Neural progenitor cell (in vitro differentiated cells): ENCODE data around the gene KCNH1. TPM values are rescaled to one million over a fixed set of nuclear protein-coding genes. Genes with fewer than 3 reads are reported as not detected.

ENCODE experiments used
- DNase-seq: peaks from one replicate; pipeline ENCODE4 v3.0.0-alpha.2; 2016; ENCODE audit warnings: low spot score
- H2AFZ ChIP-seq: fragments of 200-600 bp; sonication (generic); replicated peaks from 2 replicates; pipeline ENCODE4 v1.6.1; 2016; ENCODE audit warnings: antibody characterized with exemption
- H3F3A ChIP-seq: fragments of 200-600 bp; sonication (generic); 2 replicates; pipeline ENCODE4 v1.6.1; 2016; ENCODE audit warnings: antibody characterized with exemption, low read depth
- H3K27ac ChIP-seq: fragments of 200-600 bp; sonication (generic); 2 replicates; pipeline ENCODE4 v1.5.1; 2016; ENCODE audit warnings: mild to moderate bottlenecking
- H3K27me3 ChIP-seq: fragments of 200-600 bp; sonication (generic); 2 replicates; pipeline ENCODE4 v1.6.1; 2016; ENCODE audit warnings: mild to moderate bottlenecking, moderate library complexity
- H3K36me3 ChIP-seq: fragments of 200-600 bp; sonication (generic); 2 replicates; pipeline ENCODE4 v1.5.1; 2016
- H3K4me1 ChIP-seq: fragments of 200-600 bp; sonication (generic); 2 replicates; pipeline ENCODE4 v1.6.1; 2016; ENCODE audit warnings: mixed run types
- H3K4me2 ChIP-seq: fragments of 200-600 bp; sonication (generic); 2 replicates; pipeline ENCODE4 v1.6.1; 2016
- H3K4me3 ChIP-seq: fragments of 200-600 bp; sonication (generic); 2 replicates; pipeline ENCODE4 v1.5.1; 2016
- H3K79me2 ChIP-seq: fragments of 200-600 bp; sonication (generic); 2 replicates; pipeline ENCODE4 v1.6.1; 2016; ENCODE audit warnings: low read depth
- H3K9ac ChIP-seq: fragments of 200-600 bp; sonication (generic); 2 replicates; pipeline ENCODE4 v1.6.1; 2016
- H3K9me3 ChIP-seq: fragments of 200-600 bp; sonication (generic); 2 replicates; pipeline ENCODE4 v1.5.1; 2016; ENCODE audit warnings: low read depth
- H4K20me1 ChIP-seq: fragments of 200-600 bp; sonication (generic); 2 replicates; pipeline ENCODE4 v1.6.1; 2016; ENCODE audit warnings: low read depth
- H3K27ac Mint-ChIP-seq: 3 replicates; pipeline ENCODE4 v1.8.0; 2021; ENCODE audit warnings: mixed read lengths
- H3K27me3 Mint-ChIP-seq: 2 replicates; pipeline ENCODE4 v1.8.0; 2022; ENCODE audit warnings: low read depth, mild to moderate bottlenecking, inconsistent platforms, moderate library complexity, mixed read lengths; ENCODE audit not compliant: insufficient read depth
- H3K36me3 Mint-ChIP-seq: 3 replicates; pipeline ENCODE4 v1.8.0; 2021; ENCODE audit warnings: mixed read lengths
- H3K4me1 Mint-ChIP-seq: 3 replicates; pipeline ENCODE4 v1.8.0; 2021; ENCODE audit warnings: mixed read lengths
- H3K4me3 Mint-ChIP-seq: 3 replicates; pipeline ENCODE4 v1.8.0; 2021; ENCODE audit warnings: mild to moderate bottlenecking, moderate library complexity, mixed read lengths
- H3K9me3 Mint-ChIP-seq: 3 replicates; pipeline ENCODE4 v1.8.0; 2020; ENCODE audit warnings: mixed read lengths
- CTCF ChIP-seq: fragments of 200-600 bp; sonication (generic); IDR thresholded peaks from 2 replicates; pipeline ENCODE4 v1.5.1; 2017; ENCODE audit warnings: antibody characterized with exemption, mild to moderate bottlenecking
- EZH2 ChIP-seq: fragments of 200-600 bp; sonication (generic); IDR thresholded peaks from 2 replicates; pipeline ENCODE4 v1.6.1; 2017; ENCODE audit warnings: antibody characterized with exemption, mild to moderate bottlenecking, moderate library complexity
- EZH2phosphoT487 ChIP-seq: fragments of 200-600 bp; sonication (generic); IDR thresholded peaks from 2 replicates; pipeline ENCODE4 v1.6.1; 2017; ENCODE audit warnings: antibody characterized with exemption
- total RNA-seq: library from RNA; depleted of rRNA; stranded (reverse); fragments of >200 nt; gene quantifications from 2 replicates; pipeline ENCODE4 v1.2.3, GENCODE V29; 2015; ENCODE audit warnings: low replicate concordance

Gene KCNH1
- total RNA-seq, 1 donor from 2014 or later: 1.6 TPM

- Histone ChIP-seq H3K79me2 (no peaks in the 10 kb centered on the region), H3K36me3 (no peaks in the 10 kb centered on the region), H3K4me3 (no peak overlapping the region), H3K4me1 (peaks cover 21% of the 10 kb centered on the region), H3K27ac (no peak overlapping the region), H3K4me2 (no peak overlapping the region), H3K9me3 (no peaks in the 10 kb centered on the region), H4K20me1 (no peaks in the 10 kb centered on the region), H3F3A (no peaks in the 10 kb centered on the region), H2AFZ (no peak overlapping the region), H3K27me3 (no peaks in the 10 kb centered on the region), H3K9ac (no peak overlapping the region)
- H3K9me3 Mint-ChIP-seq: no peaks in the 10 kb centered on the region
- no peaks in the 10 kb centered on the region for H3K36me3 Mint-ChIP-seq
- H3K4me1 Mint-ChIP-seq: peaks cover 21% of the 10 kb centered on the region
- TF ChIP-seq EZH2phosphoT487: no peak
- no peak for TF ChIP-seq EZH2
- TF ChIP-seq CTCF: no peak
- H3K27ac Mint-ChIP-seq: no peak overlapping the region
- no peak overlapping the region for H3K4me3 Mint-ChIP-seq
- H3K27me3 Mint-ChIP-seq: peaks cover 5% of the 10 kb centered on the region
- DNase-seq: no peak
Observed at GRCh38 chr1:210770396-210770984, 363.5 kb downstream of the KCNH1 start.

GRCh38 chr1:210769473-210769872 is 364.5 kb downstream of the KCNH1 start:
- Histone ChIP-seq H3K9ac (no peak overlapping the region), H3K4me3 (no peak overlapping the region), H2AFZ (no peak overlapping the region), H3K36me3 (no peaks in the 10 kb centered on the region), H3K4me1 (peaks cover 21% of the 10 kb centered on the region), H3K79me2 (no peaks in the 10 kb centered on the region), H3K27ac (no peak overlapping the region), H3K27me3 (no peaks in the 10 kb centered on the region), H3F3A (no peaks in the 10 kb centered on the region), H3K9me3 (no peaks in the 10 kb centered on the region), H3K4me2 (no peak overlapping the region), H4K20me1 (no peaks in the 10 kb centered on the region)
- H3K4me3 Mint-ChIP-seq: no peak overlapping the region
- TF ChIP-seq EZH2 (no peak), CTCF (no peak), EZH2phosphoT487 (no peak)
- no peak for DNase-seq
- no peaks in the 10 kb centered on the region for H3K36me3 Mint-ChIP-seq
- peaks cover 21% of the 10 kb centered on the region for H3K4me1 Mint-ChIP-seq
- H3K27ac Mint-ChIP-seq: no peak overlapping the region
- peaks cover 5% of the 10 kb centered on the region for H3K27me3 Mint-ChIP-seq
- no peaks in the 10 kb centered on the region for H3K9me3 Mint-ChIP-seq

DNA sequence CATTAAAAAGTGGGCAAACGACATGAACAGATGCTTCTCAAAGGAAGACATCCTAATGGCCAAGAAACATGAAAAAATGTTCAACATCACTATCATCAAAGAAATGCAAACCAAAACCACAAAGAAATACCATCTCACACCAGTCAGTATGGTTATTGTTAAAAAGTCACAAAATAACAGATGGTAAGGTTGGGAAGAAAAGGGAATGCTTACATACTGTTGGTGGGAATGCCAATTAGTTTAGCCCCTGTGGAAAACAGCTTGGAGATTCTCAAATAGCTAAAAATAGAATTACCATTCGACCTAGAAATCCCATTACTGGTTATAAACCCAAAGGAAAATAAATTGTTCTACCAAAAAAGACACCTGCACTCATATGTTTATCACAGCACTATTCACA is 369.4 kb downstream of the KCNH1 start:
- no peaks in the 10 kb centered on the region for H3K4me1 Mint-ChIP-seq
- no peak for DNase-seq
- Histone ChIP-seq H3K4me2 (no peak overlapping the region), H3K79me2 (no peaks in the 10 kb centered on the region), H3K4me3 (no peak overlapping the region), H3K4me1 (peaks cover 4% of the 10 kb centered on the region), H3K27ac (no peak overlapping the region), H4K20me1 (no peaks in the 10 kb centered on the region), H3K9me3 (no peaks in the 10 kb centered on the region), H3K36me3 (no peaks in the 10 kb centered on the region), H3K9ac (no peak overlapping the region), H3F3A (no peaks in the 10 kb centered on the region), H2AFZ (no peak overlapping the region), H3K27me3 (no peaks in the 10 kb centered on the region)
- peaks cover 30% of the 10 kb centered on the region for H3K9me3 Mint-ChIP-seq
- H3K27me3 Mint-ChIP-seq: no peaks in the 10 kb centered on the region
- H3K4me3 Mint-ChIP-seq: no peak overlapping the region
- TF ChIP-seq EZH2 (no peak), CTCF (no peak), EZH2phosphoT487 (no peak)
- peaks cover 2% of the 10 kb centered on the region for H3K36me3 Mint-ChIP-seq
- H3K27ac Mint-ChIP-seq: no peak overlapping the region
